ENCODE results near the gene GCDH. TPM values are rescaled to one million over a fixed set of nuclear protein-coding genes. Genes with fewer than 3 reads are reported as not detected.
"Not testable (repeated sequence)": the region's sequence is repeated elsewhere in the genome, so short reads cannot be mapped to it uniquely, and the experiment has no call there.

Gene GCDH
- total RNA-seq, 1 donor from 2014 or later: 46.8 TPM

- peaks cover under 1% of the 10 kb centered on the region for H3K4me1 Mint-ChIP-seq (ENCODE audit: unreplicated experiment)
- no peak for TF ChIP-seq CTCF (conservative IDR thresholded peaks at IDR 0.05)
- no peak overlapping the region for H3K27ac Mint-ChIP-seq
- H3K4me3 Mint-ChIP-seq: no peak overlapping the region
- no peaks in the 10 kb centered on the region for H3K9me3 Mint-ChIP-seq
- no peak for DNase-seq (ENCODE audit: extremely low spot score, unreplicated experiment)
- no peaks in the 10 kb centered on the region for H3K36me3 Mint-ChIP-seq
- H3K27me3 Mint-ChIP-seq: no peaks in the 10 kb centered on the region
These were observed 16.2 kb downstream of the GCDH start for GRCh38 chr19:12907166-12907565.

GRCh38 chr19:12912571-12912970 lies 21.6 kb downstream of the GCDH start:
- peak overlapping the region; percentile 75 for H3K4me3 Mint-ChIP-seq
- no peaks in the 10 kb centered on the region for H3K36me3 Mint-ChIP-seq
- H3K4me1 Mint-ChIP-seq (ENCODE audit: unreplicated experiment): peaks cover 19% of the 10 kb centered on the region
- peak overlapping the region; percentile 86 for H3K27ac Mint-ChIP-seq
- H3K9me3 Mint-ChIP-seq: no peaks in the 10 kb centered on the region
- no peak for DNase-seq (ENCODE audit: extremely low spot score, unreplicated experiment)
- no peaks in the 10 kb centered on the region for H3K27me3 Mint-ChIP-seq
- no peak for TF ChIP-seq CTCF (conservative IDR thresholded peaks at IDR 0.05)

DNA sequence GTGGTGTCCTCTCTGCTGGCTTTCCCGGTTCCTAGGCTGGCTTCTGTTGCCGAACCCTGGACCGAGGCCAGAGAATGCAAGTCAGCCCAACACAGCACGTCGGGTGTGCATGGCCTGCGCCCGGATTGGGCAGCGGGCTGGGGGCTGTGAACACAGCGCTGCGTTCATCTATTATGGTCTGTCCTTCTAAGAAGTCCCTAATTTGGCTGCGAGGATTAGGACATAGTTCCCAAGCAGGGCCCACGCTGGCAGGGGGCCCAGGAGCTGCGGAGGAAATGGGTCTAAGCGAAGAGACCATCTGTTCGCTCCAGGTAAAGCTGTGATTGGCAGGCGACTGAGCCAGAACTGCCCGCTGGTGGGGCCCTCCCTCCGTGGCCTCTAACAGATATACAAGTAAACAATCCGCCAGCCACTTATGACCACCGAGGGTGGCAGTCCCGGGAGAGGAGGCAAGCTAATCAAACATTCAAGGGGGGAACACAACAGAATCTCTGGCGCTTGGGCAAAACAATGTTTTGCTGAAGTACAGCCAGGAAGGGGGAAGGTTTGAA lies 22.1 kb downstream of the GCDH start:
- Mint-ChIP-seq H3K4me3 (peak overlapping the region; percentile 75), H3K9me3 (no peaks in the 10 kb centered on the region), H3K27me3 (no peaks in the 10 kb centered on the region), H3K4me1 (ENCODE audit: unreplicated experiment) (peaks cover 19% of the 10 kb centered on the region), H3K36me3 (no peaks in the 10 kb centered on the region), H3K27ac (peak overlapping the region; percentile 86)
- TF ChIP-seq CTCF (conservative IDR thresholded peaks at IDR 0.05): no peak
- no peak for DNase-seq (ENCODE audit: extremely low spot score, unreplicated experiment)

GRCh38 chr19:12913851-12914690 lies 23.1 kb downstream of the GCDH start:
- no peak for TF ChIP-seq CTCF (conservative IDR thresholded peaks at IDR 0.05)
- H3K27ac Mint-ChIP-seq: peak overlapping the region; percentile 86
- peaks cover 19% of the 10 kb centered on the region for H3K4me1 Mint-ChIP-seq (ENCODE audit: unreplicated experiment)
- H3K27me3 Mint-ChIP-seq: no peaks in the 10 kb centered on the region
- H3K9me3 Mint-ChIP-seq: no peaks in the 10 kb centered on the region
- H3K4me3 Mint-ChIP-seq: no peak overlapping the region
- no peaks in the 10 kb centered on the region for H3K36me3 Mint-ChIP-seq
- no peak for DNase-seq (ENCODE audit: extremely low spot score, unreplicated experiment)

DNA sequence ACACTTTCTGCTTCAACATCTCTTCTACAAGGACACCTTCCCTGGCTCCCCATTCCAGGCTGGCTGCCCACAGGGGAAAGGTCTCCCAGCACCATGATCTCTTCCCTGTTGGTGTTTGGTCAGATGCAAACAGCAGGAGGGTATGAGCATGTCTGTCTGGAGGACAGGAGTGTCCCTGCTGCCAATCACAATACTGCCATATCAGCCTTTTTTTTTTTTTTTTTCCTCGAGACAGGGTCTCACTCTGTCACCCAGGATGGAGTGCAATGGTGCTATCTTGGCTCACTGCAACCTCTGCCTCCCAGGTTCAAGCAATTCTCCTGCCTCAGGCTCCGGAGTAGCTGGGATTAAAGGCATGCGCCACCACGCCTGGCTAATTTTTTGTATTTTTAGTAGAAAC lies 24.9 kb downstream of the GCDH start:
- not testable (repeated sequence) for DNase-seq (ENCODE audit: extremely low spot score, unreplicated experiment); H3K9me3 Mint-ChIP-seq; H3K36me3 Mint-ChIP-seq; H3K27ac Mint-ChIP-seq; H3K27me3 Mint-ChIP-seq; H3K4me3 Mint-ChIP-seq
- peaks cover 19% of the 10 kb centered on the region for H3K4me1 Mint-ChIP-seq (ENCODE audit: unreplicated experiment)

DNA sequence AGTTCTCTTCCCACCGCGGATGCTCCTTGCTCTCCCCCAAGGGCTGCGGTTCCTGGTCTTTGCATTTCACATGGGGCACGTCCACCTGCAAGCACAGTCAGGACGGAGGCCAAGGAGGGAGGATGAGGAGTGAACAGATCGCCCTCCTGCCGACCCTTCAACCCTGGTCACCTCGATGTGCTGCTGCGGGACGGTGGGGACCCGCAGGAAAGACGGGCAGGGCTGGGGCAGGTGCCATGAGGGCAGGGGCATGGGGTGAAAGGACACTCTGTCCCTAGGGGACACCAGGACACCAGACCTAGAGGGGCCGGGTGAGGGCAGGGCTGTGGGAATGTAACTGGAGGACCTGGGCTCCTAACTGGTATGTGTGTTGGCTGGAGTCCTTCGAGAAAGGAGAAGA lies 27.3 kb downstream of the GCDH start:
- Mint-ChIP-seq H3K9me3 (no peaks in the 10 kb centered on the region), H3K27me3 (peaks cover 3% of the 10 kb centered on the region), H3K4me1 (ENCODE audit: unreplicated experiment) (peaks cover 8% of the 10 kb centered on the region), H3K27ac (no peak overlapping the region), H3K4me3 (no peak overlapping the region), H3K36me3 (peaks cover 14% of the 10 kb centered on the region)
- TF ChIP-seq CTCF (conservative IDR thresholded peaks at IDR 0.05): no peak
- DNase-seq (ENCODE audit: extremely low spot score, unreplicated experiment): no peak
